H1 (cell line): Measurements from ENCODE around the gene TUT7. TPM values are rescaled to one million over a fixed set of nuclear protein-coding genes. Genes with fewer than 3 reads are reported as not detected.

ENCODE experiments used
- CTCF ChIA-PET: fragments of 300-600 bp; sonication (Branson Sonifier 250); formaldehyde crosslinking; loops from one replicate; lab custom pipeline; 2021; ENCODE audit not compliant: partially characterized antibody; lab: Charles Lee
- POLR2A ChIA-PET: fragments of 300-600 bp; sonication (Branson Sonifier 250); formaldehyde crosslinking; loops from one replicate; lab custom pipeline; 2021; ENCODE audit warnings: inconsistent platforms; ENCODE audit not compliant: partially characterized antibody; lab: Charles Lee
- DNase-seq, 2 experiments: peaks; one replicate each; pipeline versions ENCODE4 v3.0.0 to v3.0.0-alpha.2; 2010 to 2022; ENCODE audit warnings: low spot score in 2 of 2, low read depth in 1 of 2, mixed read lengths in 1 of 2
- FAIRE-seq: peaks from 2 replicates; lab custom pipeline; 2011; peaks lifted over from hg19 to GRCh38; lab: Jason Lieb, UNC
- H2AFZ ChIP-seq: 2 replicates; pipeline ENCODE4 v1.8.1; 2012; ENCODE audit warnings: low read length, inconsistent platforms
- H2AK5ac ChIP-seq: 2 replicates; pipeline ENCODE4 v1.6.1; 2013; ENCODE audit warnings: low read depth, low read length
- H2BK120ac ChIP-seq: replicated peaks from 2 replicates; pipeline ENCODE3; 2013; ENCODE audit warnings: low read depth, low read length, inconsistent platforms
- H2BK12ac ChIP-seq: 2 replicates; pipeline ENCODE4 v1.6.1; 2013; ENCODE audit warnings: low read depth, low read length
- H2BK15ac ChIP-seq: 2 replicates; pipeline ENCODE4 v1.6.1; 2013; ENCODE audit warnings: low read length
- H2BK20ac ChIP-seq: 2 replicates; pipeline ENCODE4 v1.6.1; 2013; ENCODE audit warnings: low read length
- H2BK5ac ChIP-seq: 2 replicates; pipeline ENCODE4 v1.6.1; 2013; ENCODE audit warnings: low read depth, low read length
- H3K14ac ChIP-seq: 2 replicates; pipeline ENCODE4 v1.6.1; 2013; ENCODE audit warnings: inconsistent platforms; ENCODE audit not compliant: insufficient read length
- H3K18ac ChIP-seq: 2 replicates; pipeline ENCODE4 v1.6.1; 2013; ENCODE audit warnings: low read length; ENCODE audit errors: extremely low read depth
- H3K23ac ChIP-seq: 2 replicates; pipeline ENCODE4 v1.6.1; 2013; ENCODE audit warnings: inconsistent platforms; ENCODE audit not compliant: insufficient read length
- H3K23me2 ChIP-seq: 2 replicates; pipeline ENCODE4 v1.6.1; 2013; ENCODE audit warnings: low read depth, low read length
- H3K27ac ChIP-seq: 2 replicates; pipeline ENCODE4 v1.6.1; 2011; ENCODE audit warnings: low read depth, low read length, inconsistent platforms
- H3K27me3 ChIP-seq, 4 experiments: replicated peaks in 1 of 4; 1 replicate in 1 of 4; 2 replicates in 3 of 4; pipeline versions ENCODE4 v1.6.1 to v1.8.1; 2011 to 2013; ENCODE audit warnings: low read length in 3 of 4, mild to moderate bottlenecking in 3 of 4, inconsistent platforms in 2 of 4, mixed read lengths in 2 of 4, moderate library complexity in 1 of 4; ENCODE audit not compliant: control insufficient read depth in 3 of 4, insufficient read depth in 3 of 4; ENCODE audit errors: extremely low read depth in 1 of 4
- H3K36me3 ChIP-seq, 4 experiments: 2 replicates each; pipeline versions ENCODE4 v1.6.1 to v1.8.1; 2011 to 2013; ENCODE audit warnings: mild to moderate bottlenecking in 4 of 4, low read length in 3 of 4, moderate library complexity in 2 of 4, control low read depth in 1 of 4, inconsistent platforms in 1 of 4; ENCODE audit not compliant: insufficient read depth in 4 of 4, control insufficient read depth in 2 of 4
- H3K4ac ChIP-seq: replicated peaks from 2 replicates; pipeline ENCODE3; 2013; ENCODE audit warnings: low read length, low read depth, mixed read lengths, inconsistent platforms; ENCODE audit not compliant: insufficient read length
- H3K4me1 ChIP-seq, 4 experiments: replicated peaks in 1 of 4; 1 replicate in 1 of 4; 2 replicates in 3 of 4; pipeline versions ENCODE4 v1.6.1 to v1.8.1; 2011 to 2013; ENCODE audit warnings: low read length in 3 of 4, inconsistent platforms in 2 of 4, mixed read lengths in 1 of 4; ENCODE audit not compliant: insufficient read depth in 4 of 4, control insufficient read depth in 3 of 4
- H3K4me2 ChIP-seq, 2 experiments: 2 replicates each; pipeline versions ENCODE4 v1.6.1 to v1.8.1; 2011 to 2013; ENCODE audit warnings: low read depth in 2 of 2, low read length in 2 of 2, control low read depth in 1 of 2, inconsistent platforms in 1 of 2, mild to moderate bottlenecking in 1 of 2; ENCODE audit not compliant: insufficient read depth in 1 of 2
- H3K4me3 ChIP-seq, 4 experiments: fragments of 200-600, 300-600 bp in 1 of 4; sonication (generic), shearing (Covaris generic), sonication (Bioruptor Twin) in 1 of 4; 2 replicates each; pipeline versions ENCODE4 v1.5.1 to v1.8.1; 2011 to 2016; ENCODE audit warnings: low read length in 4 of 4, low read depth in 3 of 4, control low read depth in 2 of 4, inconsistent platforms in 2 of 4, mild to moderate bottlenecking in 2 of 4, mixed read lengths in 1 of 4, moderate library complexity in 1 of 4; ENCODE audit not compliant: insufficient read depth in 2 of 4; ENCODE audit errors: extremely low read depth in 1 of 4
- H3K56ac ChIP-seq: replicated peaks from 2 replicates; pipeline ENCODE3; 2013; ENCODE audit warnings: low read depth, mild to moderate bottlenecking, mixed read lengths, low read length, inconsistent platforms; ENCODE audit not compliant: insufficient read length
- H3K79me1 ChIP-seq: 2 replicates; pipeline ENCODE4 v1.6.1; 2013; ENCODE audit warnings: low read depth, low read length, control low read depth
- H3K79me2 ChIP-seq, 2 experiments: 2 replicates each; pipeline versions ENCODE4 v1.6.1 to v1.8.1; 2012 to 2013; ENCODE audit warnings: low read length in 2 of 2, mild to moderate bottlenecking in 2 of 2, inconsistent platforms in 1 of 2; ENCODE audit not compliant: insufficient read depth in 2 of 2, control insufficient read depth in 1 of 2
- H3K9ac ChIP-seq, 4 experiments: replicated peaks in 1 of 4; 1 replicate in 1 of 4; 2 replicates in 3 of 4; pipeline versions ENCODE4 v1.6.1 to v1.8.1; 2011 to 2013; ENCODE audit warnings: low read depth in 3 of 4, low read length in 3 of 4, control low read depth in 2 of 4, mild to moderate bottlenecking in 2 of 4, moderate library complexity in 2 of 4, inconsistent platforms in 1 of 4; ENCODE audit errors: extremely low read depth in 1 of 4
- H3K9me3 ChIP-seq, 2 experiments: 2 replicates each; pipeline versions ENCODE4 v1.6.1 to v1.8.1; 2012 to 2013; ENCODE audit warnings: mild to moderate bottlenecking in 2 of 2, moderate library complexity in 2 of 2, control low read depth in 1 of 2, inconsistent platforms in 1 of 2, low read depth in 1 of 2, low read length in 1 of 2, mixed read lengths in 1 of 2; ENCODE audit not compliant: insufficient read depth in 2 of 2
- H4K20me1 ChIP-seq, 2 experiments: replicated peaks in 1 of 2; 2 replicates each; pipeline versions ENCODE3 to v1.8.1; 2011 to 2013; ENCODE audit warnings: inconsistent platforms in 2 of 2, low read length in 2 of 2, mild to moderate bottlenecking in 1 of 2; ENCODE audit not compliant: insufficient read depth in 2 of 2, control insufficient read depth in 1 of 2
- H4K5ac ChIP-seq: 2 replicates; pipeline ENCODE4 v1.6.1; 2013; ENCODE audit warnings: low read length, low read depth, mixed read lengths, inconsistent platforms; ENCODE audit not compliant: insufficient read length
- H4K8ac ChIP-seq: 2 replicates; pipeline ENCODE4 v1.8.0; 2013; ENCODE audit warnings: mild to moderate bottlenecking, moderate library complexity, low read length, inconsistent platforms; ENCODE audit not compliant: insufficient read depth; ENCODE audit errors: extremely low read depth
- H4K91ac ChIP-seq: replicated peaks from 2 replicates; pipeline ENCODE3; 2013; ENCODE audit warnings: low read length, mixed read lengths, inconsistent platforms; ENCODE audit not compliant: insufficient read length
- CREB1 ChIP-seq: IDR thresholded peaks from 2 replicates; pipeline ENCODE4 v1.6.1; 2012; ENCODE audit warnings: inconsistent platforms
- FOSL1 ChIP-seq: IDR thresholded peaks from 2 replicates; pipeline ENCODE4 v1.6.1; 2011; ENCODE audit warnings: mild to moderate bottlenecking, low read depth, low read length, moderate library complexity; ENCODE audit not compliant: insufficient read depth
- HDAC6 ChIP-seq: IDR thresholded peaks from one replicate; pipeline ENCODE4 v1.7.1; 2012; ENCODE audit warnings: low read depth, mild to moderate bottlenecking, inconsistent platforms, low read length, moderate library complexity
- KDM4A ChIP-seq: IDR thresholded peaks from one replicate; pipeline ENCODE4 v1.7.1; 2012; ENCODE audit warnings: low read depth, mild to moderate bottlenecking, moderate library complexity, low read length, inconsistent platforms; ENCODE audit not compliant: severe bottlenecking
- PHF8 ChIP-seq: fragments of 200-600 bp; sonication (generic); conservative IDR thresholded peaks from 2 replicates; pipeline ENCODE4 v1.7.1; 2012; ENCODE audit warnings: low read depth, mild to moderate bottlenecking, inconsistent platforms, low read length, moderate library complexity
- RBBP5 ChIP-seq: IDR thresholded peaks from 2 replicates; pipeline ENCODE4 v1.7.1; 2012; ENCODE audit warnings: low read depth, mild to moderate bottlenecking, inconsistent platforms, low read length, moderate library complexity, borderline replicate concordance
- SP1 ChIP-seq: IDR thresholded peaks from 2 replicates; pipeline ENCODE4 v1.6.1; 2011; ENCODE audit warnings: low read depth, low read length
- SUZ12 ChIP-seq: fragments of 200-600 bp; sonication (generic); IDR thresholded peaks from 2 replicates; pipeline ENCODE4 v1.6.1; 2012; ENCODE audit warnings: mild to moderate bottlenecking, inconsistent platforms, low read length, moderate library complexity, mixed read lengths
- TAF7 ChIP-seq: optimal IDR thresholded peaks from 2 replicates; pipeline ENCODE3; 2011; ENCODE audit warnings: low read depth, mild to moderate bottlenecking, inconsistent platforms, low read length, moderate library complexity, borderline replicate concordance
- TEAD4 ChIP-seq: IDR thresholded peaks from 2 replicates; pipeline ENCODE4 v1.6.1; 2012; ENCODE audit warnings: low read depth, low read length, inconsistent platforms, mixed read lengths
- YY1 ChIP-seq: IDR thresholded peaks from 2 replicates; pipeline ENCODE4 v1.6.1; 2011; ENCODE audit warnings: low read depth, mild to moderate bottlenecking, low read length
- WGBS, 2 experiments: shearing (Covaris generic) in 1 of 2; methylation state at CpG; one replicate each; pipeline versions ENCODE4 v1.1.6 to v1.1.7; 2013 to 2015; ENCODE audit warnings: low lambda C conversion rate in 2 of 2, mixed read lengths in 2 of 2, inconsistent platforms in 1 of 2, low coverage in 1 of 2, missing lambda C conversion rate in 1 of 2; ENCODE audit not compliant: insufficient replicate concordance in 2 of 2, insufficient coverage in 1 of 2, insufficient read length in 1 of 2; ENCODE audit errors: extremely low coverage in 1 of 2, missing lambda C conversion rate in 1 of 2; 5-methylcytosine and 5-hydroxymethylcytosine counted together
- polyA plus RNA-seq, 7 experiments: library from polyadenylated mRNA; depleted of rRNA in 3 of 7; stranded (reverse) in 5 of 7; unstranded in 2 of 7; fragments of >200 nt in 5 of 7; fragments of 200-250 nt in 2 of 7; gene quantifications; 1 replicate in 5 of 7; 2 replicates in 1 of 7; 4 replicates in 1 of 7; pipeline versions ENCODE4 v1.2.1 to v1.2.3, GENCODE V29; 2011 to 2013; ENCODE audit warnings: missing spikeins in 2 of 7, mixed read lengths in 2 of 7
- total RNA-seq: library from RNA; stranded (reverse); fragmentation: NEBNext Ultra II Directional; extraction: Animal tissue kit (Norgen Biotek cat#: 25700); gene quantifications from 2 replicates; pipeline ENCODE4 v1.2.1, GENCODE V29; 2021

Gene TUT7
- total and polyA plus RNA-seq, 2 of the 8 experiments (the other 6 are each of a cell fraction or from before 2014, with no cell fraction given), result 4.8 to 19.3 TPM

DNA sequence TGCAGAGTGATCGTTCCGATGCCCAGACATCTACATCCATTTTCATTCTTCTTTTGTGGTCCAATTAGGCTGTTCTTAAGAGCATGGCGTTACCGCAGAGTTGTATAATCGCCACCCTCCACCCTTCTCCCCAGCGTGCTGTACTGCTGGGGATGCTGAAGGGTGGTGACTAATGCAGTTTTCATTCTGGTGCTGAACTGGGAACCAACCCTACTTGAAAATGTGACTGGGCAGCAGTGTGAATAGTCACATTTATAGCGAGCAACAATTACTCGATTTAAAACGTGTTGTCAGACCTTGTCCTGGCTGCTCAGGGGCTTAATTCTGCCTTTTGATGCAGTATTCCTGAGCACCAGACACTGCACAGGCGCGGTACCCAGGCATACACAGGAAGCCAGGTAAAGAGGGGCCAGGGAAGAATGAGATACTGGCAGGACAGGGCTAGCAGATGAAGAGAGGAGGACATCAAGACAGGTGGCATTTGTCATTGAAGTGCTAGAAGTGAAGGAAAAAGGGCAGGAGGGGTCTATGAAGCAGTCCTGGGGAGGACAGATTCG, 71.2 kb downstream of the TUT7 start:
- H3K4me2 ChIP-seq, result peak overlapping the region; percentile 90 to 91
- no peak overlapping the region for H3K4ac ChIP-seq
- no peaks in the 10 kb centered on the region for H3K9me3 ChIP-seq
- peaks cover 7% of the 10 kb centered on the region for H3K23me2 ChIP-seq
- peaks cover 0 to 10% (median 7%) of the 10 kb centered on the region in 4 experiments; a peak in 5 of 7 replicates for H3K4me1 ChIP-seq
- TF ChIP-seq SUZ12 (no peak), SP1 (no peak), CREB1 (no peak), TAF7 (no peak), KDM4A (no peak), FOSL1 (no peak), HDAC6 (no peak), YY1 (no peak), TEAD4 (no peak), PHF8 (no peak), RBBP5 (no peak)
- peak overlapping the region; percentile 97 for H2BK15ac ChIP-seq
- no peak overlapping the region for H3K18ac ChIP-seq
- H2BK12ac ChIP-seq, result peak overlapping the region; percentile 98
- ChIA-PET CTCF (interaction anchor here (1.1 kb wide), 1 partner anchor 80 kb away, joined by 7 read pairs; no protein-coding TSS in a partner anchor), POLR2A (interaction anchor here (0.7 to 2.4 kb wide), 7 partner anchors 10 to 254 kb away, joined by 3 to 17 read pairs (median 5); partner anchors contain the start of gene GOLM1)
- H2BK5ac ChIP-seq, result peak overlapping the region; percentile 56; the same call in 1 of the 2 replicates
- no peak for DNase-seq
- peak overlapping the region in 3 of 4 experiments; percentile 60 to 86 (median 72); a peak in 6 of 7 replicates for H3K9ac ChIP-seq
- H3K79me2 ChIP-seq, result peaks cover 9 to 31% of the 10 kb centered on the region in 2 experiments
- H3K56ac ChIP-seq, result no peak overlapping the region
- H4K20me1 ChIP-seq, result peaks cover 0 to 4% of the 10 kb centered on the region in 2 experiments
- H4K91ac ChIP-seq, result no peak overlapping the region
- no peak overlapping the region for H3K14ac ChIP-seq
- no peak overlapping the region for H2BK20ac ChIP-seq
- WGBS, 2 experiments, result 41% methylated on average over 12 of the region's 12 CpGs; no CpG with 5 or more reads in 1 of the 2 experiments
- H3K27me3 ChIP-seq, result no peaks in the 10 kb centered on the region; a peak in 1 of 7 replicates
- H3K27ac ChIP-seq, result no peak overlapping the region
- no peak overlapping the region for H3K23ac ChIP-seq
- H2AFZ ChIP-seq, result peak overlapping the region; percentile 98; the same call in 1 of the 2 replicates
- no peak overlapping the region for H2BK120ac ChIP-seq
- FAIRE-seq, result no peak
- H3K36me3 ChIP-seq, result peaks cover 0 to 11% (median 3%) of the 10 kb centered on the region in 4 experiments; a peak in 4 of 8 replicates
- H4K8ac ChIP-seq, result no peak overlapping the region; the same call in 1 of the 2 replicates
- peaks cover 3% of the 10 kb centered on the region; the same call in 1 of the 2 replicates for H3K79me1 ChIP-seq
- H4K5ac ChIP-seq, result no peak overlapping the region
- H2AK5ac ChIP-seq, result peak overlapping the region; percentile 82; the same call in 1 of the 2 replicates
- H3K4me3 ChIP-seq, result peak overlapping the region; percentile 78 to 95 (median 85)
